K562 treated with DMSO at 1 percent for 24 hours (cell line): ENCODE measurements around the gene DLD. TPM values are rescaled to one million over a fixed set of nuclear protein-coding genes. Genes with fewer than 3 reads are reported as not detected.

ENCODE experiments used
- total RNA-seq: library from RNA; unstranded; fragments of 300-600 nt; gene quantifications from 2 replicates; pipeline ENCODE4 v1.2.3, GENCODE V29; 2022; ENCODE audit warnings: low read depth; ENCODE audit not compliant: insufficient read depth

Gene DLD, protein sequence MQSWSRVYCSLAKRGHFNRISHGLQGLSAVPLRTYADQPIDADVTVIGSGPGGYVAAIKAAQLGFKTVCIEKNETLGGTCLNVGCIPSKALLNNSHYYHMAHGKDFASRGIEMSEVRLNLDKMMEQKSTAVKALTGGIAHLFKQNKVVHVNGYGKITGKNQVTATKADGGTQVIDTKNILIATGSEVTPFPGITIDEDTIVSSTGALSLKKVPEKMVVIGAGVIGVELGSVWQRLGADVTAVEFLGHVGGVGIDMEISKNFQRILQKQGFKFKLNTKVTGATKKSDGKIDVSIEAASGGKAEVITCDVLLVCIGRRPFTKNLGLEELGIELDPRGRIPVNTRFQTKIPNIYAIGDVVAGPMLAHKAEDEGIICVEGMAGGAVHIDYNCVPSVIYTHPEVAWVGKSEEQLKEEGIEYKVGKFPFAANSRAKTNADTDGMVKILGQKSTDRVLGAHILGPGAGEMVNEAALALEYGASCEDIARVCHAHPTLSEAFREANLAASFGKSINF
- total RNA-seq = 249 and 281 TPM in 2 replicates

DNA sequence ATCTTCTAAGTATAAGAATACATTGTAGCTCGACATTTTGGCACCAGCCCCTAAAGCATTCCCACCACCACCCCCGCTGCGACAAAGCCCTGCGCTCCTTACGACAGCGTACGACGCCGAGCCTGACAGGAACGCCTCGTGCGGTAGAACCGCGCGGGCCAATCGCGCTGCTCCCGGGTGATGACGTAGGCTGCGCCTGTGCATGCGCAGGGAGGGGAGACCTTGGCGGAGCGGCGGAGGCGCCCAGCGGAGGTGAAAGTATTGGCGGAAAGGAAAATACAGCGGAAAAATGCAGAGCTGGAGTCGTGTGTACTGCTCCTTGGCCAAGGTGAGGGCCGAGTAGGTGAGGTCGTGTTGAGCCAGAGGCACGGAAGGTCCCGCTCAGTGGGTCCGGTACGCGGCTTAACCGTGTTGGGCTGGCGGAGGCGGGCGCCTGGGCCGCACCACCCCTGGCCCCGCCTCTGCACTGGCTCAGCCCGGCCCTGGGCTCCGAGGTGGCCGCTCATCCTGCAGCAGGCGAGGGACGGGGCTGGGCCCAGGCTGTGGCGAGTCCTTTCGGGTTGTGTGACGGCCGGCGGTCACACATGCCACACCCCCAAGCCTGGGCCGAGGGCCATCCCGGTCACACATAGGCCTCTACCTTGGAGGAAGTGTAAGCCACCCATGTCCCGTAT lies at the start of gene DLD:
Gene DLD, plus strand, starts transcription at position 222 of the 674 bp plus-strand sequence. Its CDS starts 68 bp downstream, at position 290.

Other genes with a start within 250 kb of the DLD start
- gene SLC26A4, start 230.4 kb upstream of the DLD start, total RNA-seq = 0.16 and 0.25 TPM in 2 replicates
- 26.7 and 28.9 TPM in 2 replicates for gene CBLL1, start 147.0 kb upstream of the DLD start, total RNA-seq
- gene SLC26A3, start 88.0 kb upstream of the DLD start, total RNA-seq = not detected in 2 replicates
- gene LAMB1, start 112.0 kb downstream of the DLD start, total RNA-seq = 23.2 and 27.2 TPM in 2 replicates
- gene LAMB4, start 239.2 kb downstream of the DLD start, total RNA-seq = not detected in 2 replicates